Erythroblast (primary cell): Measurements from ENCODE around the gene AUTS2.

Experiments used
- DNase-seq, 2 experiments: peaks; one replicate each; lab custom pipeline; 2025; lab: John Stamatoyannopoulos, UW
- GATA1 ChIP-seq: IDR thresholded peaks from 2 replicates; pipeline ENCODE4 v1.6.1; 2011; ENCODE audit warnings: low read depth, mild to moderate bottlenecking, control low read depth, low read length, moderate library complexity
- POLR2A ChIP-seq: IDR thresholded peaks from 2 replicates; pipeline ENCODE4 v1.6.1; 2011; ENCODE audit warnings: mild to moderate bottlenecking, low read length

Gene AUTS2

GRCh38 chr7:69826283-69826682 is 228.0 kb downstream of the AUTS2 start:
- TF ChIP-seq GATA1, result no peak
- TF ChIP-seq POLR2A, result no peak
- DNase-seq, result no peak

DNA sequence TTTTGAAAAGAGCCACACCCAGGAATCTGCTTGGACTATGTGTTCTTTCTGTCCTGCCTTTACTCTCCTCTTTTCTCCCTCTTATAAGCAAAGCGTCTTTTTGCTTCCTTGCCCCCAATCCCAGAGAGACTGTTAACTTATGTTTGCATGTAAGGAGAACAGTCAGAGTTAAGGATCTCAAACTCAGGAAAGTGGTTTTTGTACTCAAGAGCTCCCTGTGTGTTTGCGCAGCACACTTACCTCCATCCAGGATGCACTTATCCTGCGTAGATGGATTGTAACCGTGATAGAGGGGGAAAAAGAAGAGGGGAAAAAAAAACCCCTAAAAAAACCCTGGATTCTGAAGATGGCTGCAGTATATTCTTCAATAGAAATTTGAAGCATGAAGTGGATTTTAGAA is 228.9 kb downstream of the AUTS2 start:
- TF ChIP-seq POLR2A (no peak), GATA1 (no peak)
- DNase-seq, result no peak

- no peak for DNase-seq
- TF ChIP-seq POLR2A (no peak), GATA1 (no peak)
These were observed 229.3 kb downstream of the AUTS2 start for GRCh38 chr7:69827558-69827957.

- DNase-seq, result no peak
- TF ChIP-seq GATA1 (no peak), POLR2A (no peak)
These were observed 234.1 kb downstream of the AUTS2 start for GRCh38 chr7:69832356-69832755.

DNA sequence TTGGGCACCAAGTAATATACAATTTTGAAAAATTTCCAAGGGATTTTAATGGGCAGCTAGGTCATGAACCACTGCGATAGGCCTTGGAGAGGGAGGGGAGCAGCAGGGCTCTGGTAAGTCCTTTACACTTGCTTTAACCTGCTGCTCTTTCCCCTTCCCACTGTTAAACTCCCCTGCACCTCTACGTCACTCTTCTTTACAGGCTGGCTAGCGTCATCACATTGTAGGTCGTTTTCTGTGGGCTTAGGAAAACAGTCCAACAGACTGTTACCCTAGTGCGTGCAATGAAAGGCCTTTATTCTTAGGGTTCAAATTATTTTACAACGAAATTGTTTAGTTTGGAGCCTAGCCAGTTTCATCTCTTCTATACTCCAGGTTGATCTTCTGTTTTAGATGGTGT is 235.7 kb downstream of the AUTS2 start:
- DNase-seq, result no peak
- TF ChIP-seq GATA1, result no peak
- no peak for TF ChIP-seq POLR2A

DNA sequence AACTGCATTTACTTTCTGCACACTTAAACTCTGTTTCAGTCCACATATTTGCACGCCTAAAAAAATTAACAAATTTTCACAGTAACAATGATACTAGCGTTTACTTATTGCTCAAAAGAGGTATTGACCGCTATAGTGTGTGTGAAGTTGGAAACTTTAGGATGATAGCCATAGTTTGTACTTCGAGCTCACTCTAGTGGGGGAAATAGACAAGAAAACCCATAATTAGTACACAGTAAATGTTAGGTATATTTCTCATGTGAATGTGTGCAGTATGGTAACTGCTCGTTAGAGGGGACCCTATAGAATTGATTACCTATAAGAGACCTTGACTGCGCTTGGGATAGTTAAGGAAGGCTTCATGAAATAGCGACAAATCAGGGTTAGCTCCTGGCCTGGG is 238.4 kb downstream of the AUTS2 start:
- TF ChIP-seq GATA1, result no peak
- no peak for TF ChIP-seq POLR2A
- DNase-seq, result no peak

- no peak for TF ChIP-seq POLR2A
- DNase-seq, result no peak
These were observed 239.3 kb downstream of the AUTS2 start for GRCh38 chr7:69837387-69838068.

- DNase-seq, result no peak
These were observed 241.5 kb downstream of the AUTS2 start for GRCh38 chr7:69839782-69840181.

DNA sequence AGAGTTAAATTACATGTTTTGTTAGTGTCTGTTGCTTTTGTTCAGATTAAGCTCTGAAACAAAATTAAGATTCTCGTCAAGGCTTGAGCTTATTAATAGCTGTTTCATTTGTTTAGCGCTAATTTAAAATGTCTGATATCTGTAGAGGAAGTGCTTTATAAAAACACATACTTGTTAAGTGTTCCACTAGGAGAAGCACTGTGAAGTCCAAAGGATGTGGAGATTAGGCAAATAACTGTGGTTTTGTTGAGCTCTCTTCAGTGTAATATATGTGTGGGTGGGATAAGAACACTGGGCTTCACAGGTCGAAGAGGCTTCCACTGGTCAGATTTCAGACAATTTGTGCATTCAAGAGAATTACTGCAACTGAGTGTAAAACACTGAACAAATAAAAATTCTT is 242.0 kb downstream of the AUTS2 start:
- TF ChIP-seq POLR2A (no peak), GATA1 (no peak)
- no peak for DNase-seq

More at GRCh38 chr7:69839782-69840181, 241.5 kb downstream of the AUTS2 start:
- TF ChIP-seq POLR2A (no peak), GATA1 (no peak)

DNA sequence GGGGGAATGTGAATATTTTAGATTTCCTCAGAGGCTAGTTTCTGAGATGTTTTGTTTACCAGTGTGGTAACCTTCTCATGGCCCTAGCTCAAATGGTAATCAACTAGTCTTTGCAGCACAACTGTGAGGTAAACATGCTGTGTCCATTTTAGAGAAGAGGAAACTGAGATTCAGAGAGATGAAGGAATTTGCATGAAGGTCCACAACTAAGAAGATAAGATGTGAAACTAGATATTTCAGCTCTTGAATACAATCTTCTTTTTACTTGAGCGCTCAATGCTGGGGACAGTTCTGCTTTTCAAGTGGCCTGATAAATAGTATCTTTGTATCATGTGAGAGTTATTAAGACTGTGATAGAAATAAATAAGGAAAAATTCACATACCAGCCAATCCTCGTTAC is 245.4 kb downstream of the AUTS2 start:
- no peak for DNase-seq
- TF ChIP-seq GATA1 (no peak), POLR2A (no peak)

DNA sequence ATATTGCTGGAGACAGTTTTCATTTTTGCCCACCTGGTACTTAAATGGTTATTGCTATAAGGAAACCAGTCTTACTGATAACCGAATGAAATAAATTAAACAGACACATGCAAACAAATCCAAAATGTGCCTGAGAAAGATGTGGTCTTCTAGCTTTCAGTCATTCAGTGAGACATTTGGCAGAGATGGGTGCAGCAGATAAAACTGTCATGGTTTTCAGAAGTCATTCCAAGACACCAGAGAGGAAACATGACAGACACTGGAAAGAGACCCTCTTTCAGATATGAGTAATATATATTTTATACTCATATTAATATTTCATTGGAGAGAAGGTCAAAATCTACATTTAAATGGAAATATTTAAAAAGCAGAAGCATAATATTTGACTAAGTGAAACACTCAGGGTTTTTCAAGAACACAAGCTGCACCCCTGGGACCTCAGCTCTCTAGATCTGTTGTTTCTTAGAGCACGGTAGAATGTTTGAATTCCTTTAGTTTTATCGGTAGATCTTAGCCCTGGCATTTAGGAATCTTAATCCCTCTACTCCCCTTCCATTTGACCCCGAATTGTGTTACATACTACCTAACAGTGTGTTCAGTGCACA is 246.1 kb downstream of the AUTS2 start:
- no peak for DNase-seq
- TF ChIP-seq POLR2A (no peak), GATA1 (no peak)

DNA sequence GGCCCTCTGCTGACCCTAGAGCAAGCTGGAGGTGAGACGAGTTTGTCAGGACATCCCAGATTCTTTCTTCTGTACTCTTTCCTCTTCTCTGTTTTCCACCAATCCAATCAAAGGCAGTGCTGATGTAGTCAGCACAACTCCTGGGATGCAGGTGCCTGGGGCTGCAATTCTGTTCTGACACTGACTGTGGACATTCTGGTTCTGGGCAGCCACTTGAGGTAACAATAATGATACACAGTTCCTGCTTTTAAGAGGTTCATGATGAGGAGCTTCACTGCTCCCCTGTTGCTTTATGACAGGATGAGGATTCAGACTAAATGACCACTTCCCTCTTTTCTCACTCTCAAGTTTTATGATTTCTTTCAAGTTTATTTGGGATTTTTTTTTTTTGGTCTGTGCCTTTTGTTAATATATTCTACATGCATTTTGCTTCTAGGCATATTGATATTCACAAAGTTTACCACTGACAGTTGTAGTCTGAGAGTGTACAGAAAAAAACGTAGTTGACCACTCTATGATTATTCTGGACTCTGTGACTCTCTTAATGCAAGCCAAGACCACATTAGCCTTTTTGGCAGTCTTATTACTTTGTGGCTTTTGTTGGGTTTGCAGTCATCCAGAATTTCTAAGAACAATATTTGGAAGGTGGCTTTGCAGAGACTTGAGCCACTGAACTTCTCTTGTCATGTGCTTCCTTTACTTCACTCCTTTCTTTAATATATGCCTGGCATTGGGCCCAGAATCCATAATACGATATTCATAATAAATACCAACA is 247.6 kb downstream of the AUTS2 start:
- TF ChIP-seq GATA1, result no peak
- TF ChIP-seq POLR2A, result no peak
- DNase-seq, result no peak

DNA sequence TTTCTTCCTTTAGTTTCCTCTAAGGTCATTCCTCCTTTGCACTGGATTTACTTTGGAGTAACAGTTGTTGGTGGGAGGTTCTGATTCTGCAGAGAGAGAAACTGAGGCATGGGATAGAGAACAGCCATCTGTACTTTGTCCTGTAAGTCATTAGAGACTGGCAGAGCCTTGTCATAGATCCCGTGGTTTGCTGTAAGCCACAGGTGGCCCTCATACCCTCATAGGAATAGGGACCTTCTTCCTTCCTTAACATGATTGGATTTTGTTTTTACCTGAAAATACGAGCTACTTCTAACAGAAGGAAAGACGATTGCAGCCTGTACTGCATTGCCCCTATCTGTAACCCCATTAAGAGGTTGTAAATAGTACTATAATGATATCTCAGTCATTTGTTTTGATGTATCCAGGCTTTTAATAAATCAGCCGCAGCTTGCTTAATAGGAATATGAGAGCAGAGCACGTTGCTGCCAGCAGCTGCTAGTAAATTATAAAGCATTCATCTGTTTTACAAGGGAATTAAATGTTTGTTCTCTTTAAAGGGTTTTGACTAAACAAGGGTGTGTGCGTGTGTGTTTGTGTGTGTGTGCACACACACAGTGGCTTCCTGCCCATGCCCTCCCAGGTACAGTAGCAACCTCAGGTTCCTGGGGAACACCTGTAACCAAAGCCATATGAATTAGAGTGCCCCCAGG is 249.8 kb downstream of the AUTS2 start:
- TF ChIP-seq GATA1 (no peak), POLR2A (no peak)
- DNase-seq, result no peak

- TF ChIP-seq POLR2A (no peak), GATA1 (no peak)
- no peak for DNase-seq
These were observed 251.0 kb downstream of the AUTS2 start for GRCh38 chr7:69849268-69849667.
